GM11168 (cell line): ENCODE measurements around the gene BBS1.
"Not testable (repeated sequence)": the region's sequence is repeated elsewhere in the genome, so short reads cannot be mapped to it uniquely, and the experiment has no call there.

Experiments
- in situ Hi-C: fragments of 300-500 bp; cut with MboI; formaldehyde crosslinking; loops from one replicate; pipeline ENCODE4 v1.12.0; 2022; ENCODE audit warnings: low sequenced_read_pairs; ENCODE audit not compliant: unreplicated experiment

The BBS1 gene

GRCh38 chr11:66510990-66511339, 530 bp downstream of the BBS1 start:
- in situ Hi-C loops, result no loop called here

GRCh38 chr11:66523611-66524010, 13.2 kb downstream of the BBS1 start:
- in situ Hi-C loops, result no loop called here

- in situ Hi-C loops, result no loop called here
Measured at GRCh38 chr11:66524304-66525040, 14.0 kb downstream of the BBS1 start.

GRCh38 chr11:66529069-66529468, 18.6 kb downstream of the BBS1 start:
- in situ Hi-C loops, result no loop called here

GRCh38 chr11:66529655-66530054, 19.2 kb downstream of the BBS1 start:
- in situ Hi-C loops, result no loop called here

- in situ Hi-C loops, result no loop called here
Measured at GRCh38 chr11:66530927-66531709, 20.7 kb downstream of the BBS1 start.

GRCh38 chr11:66531841-66532240, 21.4 kb downstream of the BBS1 start:
- in situ Hi-C loops, result no loop called here

GRCh38 chr11:66532784-66533183, 22.3 kb downstream of the BBS1 start:
- in situ Hi-C loops, result no loop called here

- in situ Hi-C loops, result no loop called here
Measured at GRCh38 chr11:66539170-66539869, 28.9 kb downstream of the BBS1 start.

GRCh38 chr11:66539870-66540213, 29.4 kb downstream of the BBS1 start:
- in situ Hi-C loops, result no loop called here

GRCh38 chr11:66540598-66540997, 30.2 kb downstream of the BBS1 start:
- in situ Hi-C loops, result not testable (repeated sequence)

GRCh38 chr11:66541892-66542291, 31.5 kb downstream of the BBS1 start:
- in situ Hi-C loops, result no loop called here

GRCh38 chr11:66542362-66542761, 31.9 kb downstream of the BBS1 start:
- in situ Hi-C loops, result no loop called here

GRCh38 chr11:66543263-66544107, 33.0 kb downstream of the BBS1 start:
- in situ Hi-C loops, result no loop called here

- in situ Hi-C loops, result not testable (repeated sequence)
Measured at GRCh38 chr11:66544952-66545351, 34.5 kb downstream of the BBS1 start.

GRCh38 chr11:66545701-66546367, 35.4 kb downstream of the BBS1 start, which contains the start of gene ZDHHC24:
ZDHHC24 (minus strand) TSS chr11:66546048; CDS start chr11:66546003, 45 bp downstream.
- in situ Hi-C loops, result no loop called here

- in situ Hi-C loops, result no loop called here
Measured at GRCh38 chr11:66546368-66546965, 36.0 kb downstream of the BBS1 start, which contains the start of gene ACTN3. ACTN3 (plus strand) TSS chr11:66546903; CDS start chr11:66546938, 35 bp downstream.

GRCh38 chr11:66546966-66547661, 36.7 kb downstream of the BBS1 start:
- in situ Hi-C loops, result no loop called here

- in situ Hi-C loops, result no loop called here
Measured at GRCh38 chr11:66547662-66548009, 37.2 kb downstream of the BBS1 start.
